Astrocyte (in vitro differentiated cells and primary cell): ENCODE results near the gene PLCH2. TPM values are rescaled to one million over a fixed set of nuclear protein-coding genes. Genes with fewer than 3 reads are reported as not detected.

Experiments
- DNase-seq: peaks from one replicate; pipeline ENCODE4 v3.0.0-alpha.2; 2010; ENCODE audit warnings: low read depth
- FAIRE-seq: peaks from 2 replicates; lab custom pipeline; 2011; peaks lifted over from hg19 to GRCh38; lab: Jason Lieb, UNC
- H2AFZ ChIP-seq: 2 replicates; pipeline ENCODE4 v1.6.0; 2012; ENCODE audit warnings: low read depth, low read length, inconsistent platforms
- H3K27ac ChIP-seq: 2 replicates; pipeline ENCODE4 v1.5.1; 2011; ENCODE audit warnings: low read depth, low read length, inconsistent platforms
- H3K27me3 ChIP-seq: 2 replicates; pipeline ENCODE4 v1.6.0; 2011; ENCODE audit warnings: low read length, inconsistent platforms; ENCODE audit not compliant: insufficient read depth
- H3K36me3 ChIP-seq: 2 replicates; pipeline ENCODE4 v1.5.1; 2011; ENCODE audit warnings: low read length, inconsistent platforms; ENCODE audit not compliant: insufficient read depth
- H3K4me1 ChIP-seq: 2 replicates; pipeline ENCODE4 v1.5.1; 2011; ENCODE audit warnings: low read length, inconsistent platforms; ENCODE audit not compliant: insufficient read depth
- H3K4me2 ChIP-seq: 2 replicates; pipeline ENCODE4 v1.6.0; 2012; ENCODE audit warnings: low read length, inconsistent platforms
- H3K4me3 ChIP-seq: 2 replicates; pipeline ENCODE4 v1.5.1; 2011; ENCODE audit warnings: low read depth, mild to moderate bottlenecking, low read length, inconsistent platforms; ENCODE audit not compliant: insufficient read depth
- H3K79me2 ChIP-seq: 2 replicates; pipeline ENCODE4 v1.6.0; 2012; ENCODE audit warnings: mild to moderate bottlenecking, low read length, inconsistent platforms; ENCODE audit not compliant: insufficient read depth
- H3K9ac ChIP-seq: 2 replicates; pipeline ENCODE4 v1.6.0; 2012; ENCODE audit warnings: mild to moderate bottlenecking, low read length, inconsistent platforms
- H3K9me3 ChIP-seq: 2 replicates; pipeline ENCODE4 v1.5.1; 2012; ENCODE audit warnings: low read depth, mild to moderate bottlenecking, low read length, inconsistent platforms; ENCODE audit not compliant: insufficient read depth
- H4K20me1 ChIP-seq: 2 replicates; pipeline ENCODE4 v1.6.0; 2012; ENCODE audit warnings: low read length, inconsistent platforms; ENCODE audit not compliant: insufficient read depth
- H3K27ac Mint-ChIP-seq: one replicate; pipeline ENCODE4 v1.8.0; 2021; ENCODE audit warnings: mild to moderate bottlenecking, mixed read lengths; ENCODE audit not compliant: unreplicated experiment
- H3K27me3 Mint-ChIP-seq: one replicate; pipeline ENCODE4 v1.8.0; 2021; ENCODE audit warnings: low read depth, mixed read lengths; ENCODE audit not compliant: unreplicated experiment
- H3K36me3 Mint-ChIP-seq: one replicate; pipeline ENCODE4 v1.8.0; 2021; ENCODE audit warnings: low read depth, mixed read lengths; ENCODE audit not compliant: unreplicated experiment
- H3K4me1 Mint-ChIP-seq: one replicate; pipeline ENCODE4 v1.8.0; 2021; ENCODE audit warnings: low read depth, mixed read lengths; ENCODE audit not compliant: unreplicated experiment
- H3K4me3 Mint-ChIP-seq: one replicate; pipeline ENCODE4 v1.8.0; 2021; ENCODE audit warnings: mild to moderate bottlenecking, moderate library complexity, mixed read lengths; ENCODE audit not compliant: unreplicated experiment
- H3K9me3 Mint-ChIP-seq: one replicate; pipeline ENCODE4 v1.8.0; 2021; ENCODE audit warnings: mild to moderate bottlenecking, mixed read lengths; ENCODE audit not compliant: unreplicated experiment
- CTCF ChIP-seq: IDR thresholded peaks from 2 replicates; pipeline ENCODE4 v1.5.1; 2011; ENCODE audit warnings: low read depth, mild to moderate bottlenecking, inconsistent platforms, low read length, moderate library complexity; ENCODE audit not compliant: insufficient read depth
- EZH2 ChIP-seq: IDR thresholded peaks from 2 replicates; pipeline ENCODE4 v1.6.1; 2012; ENCODE audit warnings: mild to moderate bottlenecking, low read length, inconsistent platforms; ENCODE audit not compliant: insufficient read depth
- total RNA-seq: library from RNA; stranded (reverse); gene quantifications from 2 replicates; pipeline ENCODE4 v1.2.1, GENCODE V29; 2021

Gene PLCH2
- total RNA-seq, 1 donor from 2014 or later, result 2.0 TPM

GRCh38 chr1:2501820-2502119 lies 25.7 kb downstream of the PLCH2 start:
- Histone ChIP-seq H3K27ac (no peak overlapping the region), H3K4me3 (no peak overlapping the region), H3K9me3 (no peaks in the 10 kb centered on the region), H3K79me2 (no peaks in the 10 kb centered on the region), H3K9ac (no peak overlapping the region), H3K36me3 (no peaks in the 10 kb centered on the region), H3K4me2 (no peak overlapping the region), H4K20me1 (peaks cover 3% of the 10 kb centered on the region), H3K27me3 (no peaks in the 10 kb centered on the region), H3K4me1 (no peaks in the 10 kb centered on the region), H2AFZ (no peak overlapping the region)
- no peaks in the 10 kb centered on the region for H3K4me1 Mint-ChIP-seq
- no peak for FAIRE-seq
- H3K27ac Mint-ChIP-seq, result no peak overlapping the region
- TF ChIP-seq EZH2 (no peak), CTCF (no peak)
- DNase-seq, result no peak
- H3K27me3 Mint-ChIP-seq, result peaks cover 2% of the 10 kb centered on the region
- no peaks in the 10 kb centered on the region for H3K9me3 Mint-ChIP-seq
- no peak overlapping the region for H3K4me3 Mint-ChIP-seq
- H3K36me3 Mint-ChIP-seq, result no peaks in the 10 kb centered on the region

GRCh38 chr1:2502210-2502609 lies 26.1 kb downstream of the PLCH2 start:
- TF ChIP-seq CTCF, result no peak
- peaks cover 8% of the 10 kb centered on the region for H4K20me1 ChIP-seq
- no peak for DNase-seq
- Mint-ChIP-seq H3K27ac (no peak overlapping the region), H3K9me3 (no peaks in the 10 kb centered on the region), H3K4me1 (no peaks in the 10 kb centered on the region), H3K4me3 (no peak overlapping the region), H3K36me3 (no peaks in the 10 kb centered on the region), H3K27me3 (no peaks in the 10 kb centered on the region)
- no peak for FAIRE-seq
- H2AFZ ChIP-seq, result no peak overlapping the region
- H3K9ac ChIP-seq, result no peak overlapping the region
- no peaks in the 10 kb centered on the region for H3K36me3 ChIP-seq
- H3K27ac ChIP-seq, result no peak overlapping the region
- H3K27me3 ChIP-seq, result no peaks in the 10 kb centered on the region
- no peaks in the 10 kb centered on the region for H3K79me2 ChIP-seq
- no peaks in the 10 kb centered on the region for H3K9me3 ChIP-seq
- no peaks in the 10 kb centered on the region for H3K4me1 ChIP-seq
- H3K4me3 ChIP-seq, result no peak overlapping the region
- H3K4me2 ChIP-seq, result no peak overlapping the region

- H3K4me3 Mint-ChIP-seq, result no peak overlapping the region
Measured at GRCh38 chr1:2502661-2503553, 26.8 kb downstream of the PLCH2 start.

More at GRCh38 chr1:2502661-2503553, 26.8 kb downstream of the PLCH2 start:
- no peak for TF ChIP-seq CTCF
- no peak for TF ChIP-seq EZH2
- no peaks in the 10 kb centered on the region for H3K9me3 Mint-ChIP-seq
- H3K27me3 Mint-ChIP-seq, result no peaks in the 10 kb centered on the region
- no peak overlapping the region for H3K9ac ChIP-seq
- no peak for FAIRE-seq
- H4K20me1 ChIP-seq, result peaks cover 15% of the 10 kb centered on the region
- no peaks in the 10 kb centered on the region for H3K9me3 ChIP-seq
- H3K36me3 ChIP-seq, result no peaks in the 10 kb centered on the region
- no peaks in the 10 kb centered on the region for H3K4me1 Mint-ChIP-seq
- H3K27ac Mint-ChIP-seq, result no peak overlapping the region
- H3K27me3 ChIP-seq, result no peaks in the 10 kb centered on the region
- no peaks in the 10 kb centered on the region for H3K4me1 ChIP-seq
- H3K4me2 ChIP-seq, result no peak overlapping the region
- no peak for DNase-seq
- H3K27ac ChIP-seq, result no peak overlapping the region
- H2AFZ ChIP-seq, result no peak overlapping the region
- H3K4me3 ChIP-seq, result no peak overlapping the region
- H3K79me2 ChIP-seq, result no peaks in the 10 kb centered on the region
- no peaks in the 10 kb centered on the region for H3K36me3 Mint-ChIP-seq
